Large intestine (tissue), 3 donors: Measurements from ENCODE around the gene IFT57. TPM values are rescaled to one million over a fixed set of nuclear protein-coding genes. Genes with fewer than 3 reads are reported as not detected.

Experiments used
- DNase-seq, 2 donors: peaks; one replicate each; pipeline versions ENCODE4 v3.0.0 to v3.0.0-alpha.2; 2013
- H3K27ac ChIP-seq: one replicate; pipeline ENCODE4 v1.5.1; 2013; ENCODE audit warnings: low read length
- H3K27me3 ChIP-seq: 2 replicates; pipeline ENCODE4 v1.6.1; 2013; ENCODE audit warnings: low read length; ENCODE audit not compliant: control insufficient read depth, insufficient read depth
- H3K36me3 ChIP-seq: 2 replicates; pipeline ENCODE4 v1.6.1; 2013; ENCODE audit warnings: low read length; ENCODE audit not compliant: control insufficient read depth, insufficient read depth
- H3K4me1 ChIP-seq: one replicate; pipeline ENCODE4 v1.6.1; 2013; ENCODE audit warnings: low read length; ENCODE audit not compliant: control insufficient read depth, insufficient read depth
- H3K4me3 ChIP-seq: one replicate; pipeline ENCODE4 v1.5.1; 2013; ENCODE audit warnings: low read length
- H3K9me3 ChIP-seq: one replicate; pipeline ENCODE4 v1.6.1; 2013; ENCODE audit warnings: mild to moderate bottlenecking, low read depth, low read length, moderate library complexity; ENCODE audit not compliant: control insufficient read depth
- WGBS: methylation state at CpG from one replicate; pipeline ENCODE4 v1.1.5; 2013; ENCODE audit warnings: low lambda C conversion rate; ENCODE audit not compliant: insufficient coverage; 5-methylcytosine and 5-hydroxymethylcytosine counted together
- polyA plus RNA-seq: library from polyadenylated mRNA; unstranded; fragments of 120-200 nt; gene quantifications from one replicate; pipeline ENCODE4 v1.2.1, GENCODE V29; 2013

Gene IFT57
- polyA plus RNA-seq, 1 donor: 31.3 TPM

DNA sequence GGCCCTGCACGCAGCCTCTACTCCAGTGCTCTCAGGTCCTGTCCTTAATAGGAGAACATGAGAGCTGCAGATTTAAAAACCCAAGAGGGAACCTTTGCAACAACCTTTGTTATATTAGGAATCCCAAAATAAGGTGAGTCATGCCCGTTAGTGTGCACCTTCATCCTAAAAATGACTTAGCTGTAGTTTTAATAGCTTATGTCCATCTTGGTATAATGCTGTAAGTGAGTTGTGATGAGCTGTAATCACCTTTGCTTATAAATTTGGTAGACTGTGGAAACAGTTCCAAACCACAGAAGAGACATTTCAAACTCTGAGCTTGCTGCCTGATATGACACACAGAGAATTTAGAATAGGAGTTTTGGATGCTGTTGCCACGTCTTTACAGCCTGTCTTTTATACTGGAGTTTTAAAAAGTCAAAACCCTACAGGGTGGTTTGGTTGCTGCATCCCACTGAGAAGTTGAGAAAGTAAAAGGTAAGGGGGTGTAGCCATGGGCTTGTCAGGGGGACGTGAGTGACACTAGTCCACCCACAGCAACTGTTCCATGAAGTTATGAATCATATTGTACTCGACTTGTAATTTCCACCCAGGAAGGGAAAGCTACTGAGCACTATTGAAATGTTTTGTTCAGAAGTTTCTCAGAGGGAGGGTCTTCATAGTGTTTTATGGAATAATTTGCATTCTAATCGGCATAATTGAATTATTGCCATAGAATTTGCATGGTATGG is 104.0 kb downstream of the IFT57 start:
- H3K27me3 ChIP-seq: no peaks in the 10 kb centered on the region
- no peaks in the 10 kb centered on the region for H3K36me3 ChIP-seq
- no peak for DNase-seq
- H3K4me1 ChIP-seq: no peaks in the 10 kb centered on the region
- WGBS: no CpG with 5 or more reads among the region's 6 CpGs
- H3K9me3 ChIP-seq: no peaks in the 10 kb centered on the region
- no peak overlapping the region for H3K4me3 ChIP-seq
- no peak overlapping the region for H3K27ac ChIP-seq

DNA sequence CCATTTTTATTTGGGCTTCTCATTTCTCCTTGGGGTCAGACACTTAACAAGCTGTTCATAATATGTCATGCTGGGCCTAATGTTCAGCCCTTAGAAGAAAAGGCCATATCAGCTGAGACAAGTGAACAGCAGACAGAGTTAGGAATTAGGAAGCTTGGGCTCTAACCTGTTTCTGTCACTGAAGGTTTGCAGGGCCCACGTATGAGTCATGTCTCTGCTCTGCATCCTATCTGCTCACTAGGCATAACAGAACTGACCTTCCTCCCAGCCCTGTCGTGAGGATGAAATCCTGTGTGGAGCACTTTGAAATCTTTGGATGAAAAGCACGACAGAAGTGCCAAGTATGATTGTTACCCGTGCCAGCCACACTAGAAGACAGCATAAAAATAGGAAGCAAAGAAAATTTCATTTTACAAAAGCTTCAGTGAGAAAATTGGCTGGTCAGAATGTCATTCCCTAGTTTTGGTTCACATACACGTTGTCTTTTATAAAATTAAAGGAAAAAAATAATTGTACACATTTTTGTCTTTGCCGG is 104.9 kb downstream of the IFT57 start:
- H3K27me3 ChIP-seq: no peaks in the 10 kb centered on the region
- no peaks in the 10 kb centered on the region for H3K36me3 ChIP-seq
- H3K4me1 ChIP-seq: no peaks in the 10 kb centered on the region
- 95% methylated on average over 3 of the region's 6 CpGs for WGBS
- no peak overlapping the region for H3K27ac ChIP-seq
- no peak for DNase-seq
- no peak overlapping the region for H3K4me3 ChIP-seq
- no peaks in the 10 kb centered on the region for H3K9me3 ChIP-seq

DNA sequence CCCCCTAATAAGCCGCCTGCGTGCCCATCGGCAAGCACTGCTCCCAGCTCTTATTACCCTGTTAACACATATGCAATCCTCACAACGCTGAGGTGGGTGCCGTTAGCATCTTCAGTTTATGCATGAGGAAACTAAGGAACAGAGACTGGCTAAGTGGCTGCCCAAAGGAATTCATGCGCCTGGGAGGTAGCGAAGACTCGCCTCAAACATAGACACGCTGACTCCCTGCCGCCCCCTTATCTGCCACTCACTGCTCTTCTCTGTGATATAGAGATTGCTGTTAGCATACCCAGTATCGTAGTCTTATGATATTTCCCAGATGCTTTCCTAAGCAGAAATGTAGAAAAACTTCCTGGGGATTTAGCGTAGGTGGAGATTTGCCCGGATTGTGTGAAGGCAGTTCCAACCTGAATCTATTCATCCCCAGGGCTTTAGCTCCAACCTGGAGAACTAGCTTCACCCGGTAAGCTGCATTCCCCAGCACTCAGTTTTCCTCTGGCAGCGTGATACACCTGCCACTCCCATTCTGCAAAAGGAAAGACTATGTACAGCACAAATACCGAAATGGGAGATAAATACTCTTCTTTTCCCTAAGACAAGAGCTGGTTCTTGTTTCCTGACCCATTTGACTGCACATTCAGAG is 107.7 kb downstream of the IFT57 start:
- Histone ChIP-seq H3K4me1 (no peaks in the 10 kb centered on the region), H3K4me3 (no peak overlapping the region), H3K27ac (no peak overlapping the region), H3K36me3 (no peaks in the 10 kb centered on the region), H3K27me3 (no peaks in the 10 kb centered on the region), H3K9me3 (no peaks in the 10 kb centered on the region)
- DNase-seq: no peak
- no CpG with 5 or more reads among the region's 16 CpGs for WGBS

DNA sequence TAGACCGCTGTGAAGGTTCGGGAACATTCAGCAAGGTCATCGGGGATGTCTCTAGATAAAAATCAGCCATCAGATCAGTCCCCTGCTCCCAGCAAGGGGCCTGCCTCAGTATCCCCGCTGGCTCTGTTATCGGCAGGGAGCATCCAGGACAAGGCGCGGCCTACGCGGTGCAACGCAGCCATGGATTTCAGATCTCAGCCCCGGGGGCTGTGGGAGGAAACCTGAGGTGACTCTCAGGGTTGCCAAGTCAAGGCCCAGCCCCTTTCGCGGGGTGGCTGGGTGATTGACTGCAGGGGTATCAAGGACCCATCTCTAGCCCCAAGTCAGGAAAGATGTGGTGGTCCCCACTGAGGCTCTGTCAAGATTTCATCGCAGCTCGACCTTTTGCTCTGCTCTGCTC is 108.2 kb downstream of the IFT57 start:
- WGBS: no CpG with 5 or more reads among the region's 15 CpGs
- H3K4me1 ChIP-seq: no peaks in the 10 kb centered on the region

DNA sequence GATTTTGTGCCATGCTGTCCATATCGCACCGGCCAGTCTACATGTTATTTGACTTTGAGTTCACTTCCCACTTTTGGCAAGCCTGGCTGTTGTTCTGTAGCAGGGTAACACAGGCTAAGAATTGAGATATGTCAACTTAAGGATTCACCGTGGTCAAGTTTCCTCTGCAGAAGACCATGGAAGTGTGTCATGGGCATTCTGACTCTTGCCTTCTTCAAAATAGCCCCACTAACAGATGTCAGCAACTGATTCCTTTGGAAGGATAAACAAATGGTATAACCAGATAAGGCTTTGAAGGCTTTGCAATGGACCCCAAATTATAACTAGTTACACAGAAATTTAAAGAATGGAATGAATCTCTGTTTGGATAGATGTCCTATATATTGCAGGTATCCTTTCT is 111.3 kb downstream of the IFT57 start:
- no peak for DNase-seq
- Histone ChIP-seq H3K27me3 (no peaks in the 10 kb centered on the region), H3K9me3 (no peaks in the 10 kb centered on the region), H3K27ac (no peak overlapping the region), H3K4me1 (no peaks in the 10 kb centered on the region), H3K4me3 (no peak overlapping the region), H3K36me3 (no peaks in the 10 kb centered on the region)
- WGBS: no CpG with 5 or more reads among the region's 3 CpGs

More for the DNA sequence above, 108.2 kb downstream of the IFT57 start:
- Histone ChIP-seq H3K9me3 (no peaks in the 10 kb centered on the region), H3K27ac (no peak overlapping the region), H3K27me3 (no peaks in the 10 kb centered on the region), H3K4me3 (no peak overlapping the region), H3K36me3 (no peaks in the 10 kb centered on the region)
- no peak for DNase-seq

Other genes with a start within 250 kb of the IFT57 start
- gene CD47, start 131.4 kb downstream of the IFT57 start, polyA plus RNA-seq: 86.7 TPM
- 121 TPM for gene HHLA2, start 74.1 kb upstream of the IFT57 start, polyA plus RNA-seq